ENCODE data around the gene OLFM3. TPM values are rescaled to one million over a fixed set of nuclear protein-coding genes. Genes with fewer than 3 reads are reported as not detected.

The OLFM3 gene
- polyA plus RNA-seq, result not detected

GRCh38 chr1:101996825-101997465, at the start of gene OLFM3:
Gene OLFM3, minus strand, starts transcription at chr1:101996926.
- Histone ChIP-seq H3K27ac (ENCODE audit: low read depth in 2 of 2, low read length in 1 of 2) (no peak within 1 kb of the TSS), H3K36me3 (ENCODE audit: control insufficient read depth in 2 of 2, insufficient read depth in 2 of 2, low read length in 1 of 2) (no peaks in the 10 kb centered on the region), H3K4me1 (ENCODE audit: control insufficient read depth in 2 of 2, insufficient read depth in 2 of 2, low read length in 1 of 2) (no peaks in the 10 kb centered on the region), H3K9me3 (ENCODE audit: control insufficient read depth in 2 of 2, insufficient read depth in 1 of 2, low read depth in 1 of 2, low read length in 1 of 2) (no peaks in the 10 kb centered on the region), H3K4me3 (ENCODE audit: low read depth in 1 of 2, low read length in 2 of 2) (no peak within 1 kb of the TSS), H3K27me3 (ENCODE audit: control insufficient read depth in 1 of 2, insufficient read depth in 2 of 2, low read length in 2 of 2) (peaks cover 0 to 2% of the 10 kb centered on the region in 2 donors)
- WGBS, 2 donors, result 6 to 8% methylated on average over 24 of the region's 24 CpGs

GRCh38 chr1:102045752-102046151, 49.0 kb upstream of the OLFM3 start:
- Histone ChIP-seq H3K9me3 (ENCODE audit: control insufficient read depth in 2 of 2, insufficient read depth in 1 of 2, low read depth in 1 of 2, low read length in 1 of 2) (no peaks in the 10 kb centered on the region), H3K27me3 (ENCODE audit: control insufficient read depth in 1 of 2, insufficient read depth in 2 of 2, low read length in 2 of 2) (no peaks in the 10 kb centered on the region), H3K27ac (ENCODE audit: low read depth in 2 of 2, low read length in 1 of 2) (no peak overlapping the region), H3K36me3 (ENCODE audit: control insufficient read depth in 2 of 2, insufficient read depth in 2 of 2, low read length in 1 of 2) (no peaks in the 10 kb centered on the region), H3K4me3 (ENCODE audit: low read depth in 1 of 2, low read length in 2 of 2) (no peak overlapping the region), H3K4me1 (ENCODE audit: control insufficient read depth in 2 of 2, insufficient read depth in 2 of 2, low read length in 1 of 2) (no peaks in the 10 kb centered on the region)
- 81 to 90% methylated on average over 2 of the region's 2 CpGs for WGBS, 2 donors

- no peak overlapping the region for H3K27ac ChIP-seq (ENCODE audit: low read depth in 2 of 2, low read length in 1 of 2)
- no peaks in the 10 kb centered on the region for H3K4me1 ChIP-seq (ENCODE audit: control insufficient read depth in 2 of 2, insufficient read depth in 2 of 2, low read length in 1 of 2)
- no peaks in the 10 kb centered on the region for H3K27me3 ChIP-seq (ENCODE audit: control insufficient read depth in 1 of 2, insufficient read depth in 2 of 2, low read length in 2 of 2)
- H3K36me3 ChIP-seq (ENCODE audit: control insufficient read depth in 2 of 2, insufficient read depth in 2 of 2, low read length in 1 of 2), result no peaks in the 10 kb centered on the region
- peaks cover 0 to 3% of the 10 kb centered on the region in 2 donors for H3K9me3 ChIP-seq (ENCODE audit: control insufficient read depth in 2 of 2, insufficient read depth in 1 of 2, low read depth in 1 of 2, low read length in 1 of 2)
- no peak overlapping the region for H3K4me3 ChIP-seq (ENCODE audit: low read depth in 1 of 2, low read length in 2 of 2)
- 57 to 60% methylated on average over 7 of the region's 7 CpGs for WGBS, 2 donors
Observed at GRCh38 chr1:102032534-102032933, 35.8 kb upstream of the OLFM3 start.

GRCh38 chr1:102019530-102019929, 22.8 kb upstream of the OLFM3 start:
- no peaks in the 10 kb centered on the region for H3K9me3 ChIP-seq (ENCODE audit: control insufficient read depth in 2 of 2, insufficient read depth in 1 of 2, low read depth in 1 of 2, low read length in 1 of 2)
- no peaks in the 10 kb centered on the region for H3K27me3 ChIP-seq (ENCODE audit: control insufficient read depth in 1 of 2, insufficient read depth in 2 of 2, low read length in 2 of 2)
- no peaks in the 10 kb centered on the region for H3K36me3 ChIP-seq (ENCODE audit: control insufficient read depth in 2 of 2, insufficient read depth in 2 of 2, low read length in 1 of 2)
- H3K27ac ChIP-seq (ENCODE audit: low read depth in 2 of 2, low read length in 1 of 2), result no peak overlapping the region
- H3K4me3 ChIP-seq (ENCODE audit: low read depth in 1 of 2, low read length in 2 of 2), result no peak overlapping the region
- no peaks in the 10 kb centered on the region for H3K4me1 ChIP-seq (ENCODE audit: control insufficient read depth in 2 of 2, insufficient read depth in 2 of 2, low read length in 1 of 2)

GRCh38 chr1:102015728-102016127, 19.0 kb upstream of the OLFM3 start:
- WGBS, 2 donors, result 79 to 82% methylated on average over 3 of the region's 3 CpGs
- Histone ChIP-seq H3K27me3 (ENCODE audit: control insufficient read depth in 1 of 2, insufficient read depth in 2 of 2, low read length in 2 of 2) (no peaks in the 10 kb centered on the region), H3K4me1 (ENCODE audit: control insufficient read depth in 2 of 2, insufficient read depth in 2 of 2, low read length in 1 of 2) (no peaks in the 10 kb centered on the region), H3K4me3 (ENCODE audit: low read depth in 1 of 2, low read length in 2 of 2) (no peak overlapping the region), H3K9me3 (ENCODE audit: control insufficient read depth in 2 of 2, insufficient read depth in 1 of 2, low read depth in 1 of 2, low read length in 1 of 2) (peaks cover 0 to 2% of the 10 kb centered on the region in 2 donors), H3K27ac (ENCODE audit: low read depth in 2 of 2, low read length in 1 of 2) (no peak overlapping the region), H3K36me3 (ENCODE audit: control insufficient read depth in 2 of 2, insufficient read depth in 2 of 2, low read length in 1 of 2) (no peaks in the 10 kb centered on the region)

- Histone ChIP-seq H3K36me3 (ENCODE audit: control insufficient read depth in 2 of 2, insufficient read depth in 2 of 2, low read length in 1 of 2) (no peaks in the 10 kb centered on the region), H3K4me1 (ENCODE audit: control insufficient read depth in 2 of 2, insufficient read depth in 2 of 2, low read length in 1 of 2) (no peaks in the 10 kb centered on the region), H3K4me3 (ENCODE audit: low read depth in 1 of 2, low read length in 2 of 2) (no peak overlapping the region), H3K9me3 (ENCODE audit: control insufficient read depth in 2 of 2, insufficient read depth in 1 of 2, low read depth in 1 of 2, low read length in 1 of 2) (no peaks in the 10 kb centered on the region), H3K27me3 (ENCODE audit: control insufficient read depth in 1 of 2, insufficient read depth in 2 of 2, low read length in 2 of 2) (no peaks in the 10 kb centered on the region), H3K27ac (ENCODE audit: low read depth in 2 of 2, low read length in 1 of 2) (no peak overlapping the region)
- WGBS, 2 donors, result 59 to 64% methylated on average over 2 of the region's 2 CpGs
Observed at GRCh38 chr1:102002057-102002456, 5.3 kb upstream of the OLFM3 start.

GRCh38 chr1:101995984-101996745, 561 bp downstream of the OLFM3 start:
- H3K9me3 ChIP-seq (ENCODE audit: control insufficient read depth in 2 of 2, insufficient read depth in 1 of 2, low read depth in 1 of 2, low read length in 1 of 2), result no peaks in the 10 kb centered on the region
- no peaks in the 10 kb centered on the region for H3K4me1 ChIP-seq (ENCODE audit: control insufficient read depth in 2 of 2, insufficient read depth in 2 of 2, low read length in 1 of 2)
- H3K27ac ChIP-seq (ENCODE audit: low read depth in 2 of 2, low read length in 1 of 2), result no peak overlapping the region
- WGBS, 2 donors, result 10 to 11% methylated on average over 20 of the region's 20 CpGs
- peaks cover 0 to 2% of the 10 kb centered on the region in 2 donors for H3K27me3 ChIP-seq (ENCODE audit: control insufficient read depth in 1 of 2, insufficient read depth in 2 of 2, low read length in 2 of 2)
- no peak overlapping the region for H3K4me3 ChIP-seq (ENCODE audit: low read depth in 1 of 2, low read length in 2 of 2)
- H3K36me3 ChIP-seq (ENCODE audit: control insufficient read depth in 2 of 2, insufficient read depth in 2 of 2, low read length in 1 of 2), result no peaks in the 10 kb centered on the region

- no peak overlapping the region for H3K4me3 ChIP-seq (ENCODE audit: low read depth in 1 of 2, low read length in 2 of 2)
- no peaks in the 10 kb centered on the region for H3K36me3 ChIP-seq (ENCODE audit: control insufficient read depth in 2 of 2, insufficient read depth in 2 of 2, low read length in 1 of 2)
- 43 to 45% methylated on average over 3 of the region's 3 CpGs for WGBS, 2 donors
- H3K27ac ChIP-seq (ENCODE audit: low read depth in 2 of 2, low read length in 1 of 2), result no peak overlapping the region
- H3K27me3 ChIP-seq (ENCODE audit: control insufficient read depth in 1 of 2, insufficient read depth in 2 of 2, low read length in 2 of 2), result peaks cover 0 to 2% of the 10 kb centered on the region in 2 donors
- H3K4me1 ChIP-seq (ENCODE audit: control insufficient read depth in 2 of 2, insufficient read depth in 2 of 2, low read length in 1 of 2), result no peaks in the 10 kb centered on the region
- no peaks in the 10 kb centered on the region for H3K9me3 ChIP-seq (ENCODE audit: control insufficient read depth in 2 of 2, insufficient read depth in 1 of 2, low read depth in 1 of 2, low read length in 1 of 2)
Observed at GRCh38 chr1:101993710-101994109, 3.0 kb downstream of the OLFM3 start.

- Histone ChIP-seq H3K4me3 (ENCODE audit: low read depth in 1 of 2, low read length in 2 of 2) (no peak overlapping the region), H3K27me3 (ENCODE audit: control insufficient read depth in 1 of 2, insufficient read depth in 2 of 2, low read length in 2 of 2) (peaks cover 0 to 2% of the 10 kb centered on the region in 2 donors), H3K9me3 (ENCODE audit: control insufficient read depth in 2 of 2, insufficient read depth in 1 of 2, low read depth in 1 of 2, low read length in 1 of 2) (no peaks in the 10 kb centered on the region), H3K27ac (ENCODE audit: low read depth in 2 of 2, low read length in 1 of 2) (no peak overlapping the region), H3K4me1 (ENCODE audit: control insufficient read depth in 2 of 2, insufficient read depth in 2 of 2, low read length in 1 of 2) (no peaks in the 10 kb centered on the region), H3K36me3 (ENCODE audit: control insufficient read depth in 2 of 2, insufficient read depth in 2 of 2, low read length in 1 of 2) (no peaks in the 10 kb centered on the region)
- WGBS, 2 donors, result 61 to 73% methylated on average over 5 of the region's 5 CpGs
Observed at GRCh38 chr1:101992821-101993575, 3.7 kb downstream of the OLFM3 start.

Data from esophagus (tissue), 2 donors.